ENCODE measurements around the gene CSNK1G2.

GRCh38 chr19:1959928-1960589 is 19.1 kb downstream of the CSNK1G2 start:
- TF ChIP-seq CTCF (IDR thresholded peaks at IDR 0.05) (no peak), POLR2A (IDR thresholded peaks at IDR 0.05) (no peak)

Data from thyroid gland (tissue), 4 donors.